ENCODE measurements around the gene APBA2.

Gene APBA2

DNA sequence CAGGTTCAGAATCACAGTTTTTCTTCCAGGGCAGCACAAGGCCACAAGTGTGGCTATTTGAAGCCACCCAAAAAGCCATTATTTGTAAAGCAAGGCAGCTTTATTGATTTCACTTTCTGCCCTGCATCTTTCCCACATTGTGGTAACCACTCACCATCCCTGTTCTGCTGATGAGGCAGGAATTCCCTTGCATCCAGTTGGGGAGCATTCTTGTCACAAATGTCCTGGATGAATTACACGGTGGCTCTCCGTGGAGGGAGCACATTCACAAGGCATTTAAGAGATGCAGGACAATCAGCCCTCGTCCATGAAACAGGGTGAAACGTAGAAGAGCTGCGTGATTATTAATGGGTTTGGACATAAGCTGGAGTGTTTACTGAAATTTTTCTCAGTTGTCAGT is 111.2 kb downstream of the APBA2 start:
- no peak for TF ChIP-seq CTCF (IDR thresholded peaks at IDR 0.05; ENCODE audit: low read depth, low read length)
- no peak for DNase-seq (ENCODE audit: extremely low read depth, low read depth)

DNA sequence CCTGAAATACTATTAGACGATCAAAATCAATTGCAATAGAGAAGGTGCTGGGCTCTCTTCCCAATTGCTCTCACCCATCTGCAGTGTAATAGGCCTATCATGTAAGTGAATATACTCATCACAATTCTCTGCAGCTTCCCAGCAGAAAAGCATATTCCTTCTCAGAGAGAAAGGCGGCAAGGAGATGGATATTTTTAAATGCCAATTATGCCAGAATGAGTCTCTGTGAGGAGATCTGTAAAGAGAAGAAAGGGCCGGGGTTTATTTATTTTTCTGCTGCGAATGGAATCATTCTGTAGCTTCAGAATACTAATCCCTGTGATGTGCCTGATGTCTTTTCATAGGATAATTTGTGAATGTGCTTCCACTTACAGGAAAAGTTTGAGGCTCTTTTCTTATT is 112.0 kb downstream of the APBA2 start:
- TF ChIP-seq CTCF (IDR thresholded peaks at IDR 0.05; ENCODE audit: low read depth, low read length), result no peak
- no peak for DNase-seq (ENCODE audit: extremely low read depth, low read depth)

- no peak for TF ChIP-seq CTCF (IDR thresholded peaks at IDR 0.05; ENCODE audit: low read depth, low read length)
- DNase-seq (ENCODE audit: extremely low read depth, low read depth), result no peak
Observed at GRCh38 chr15:28998511-28998910, 112.7 kb downstream of the APBA2 start.

- no peak for DNase-seq (ENCODE audit: extremely low read depth, low read depth)
- TF ChIP-seq CTCF (IDR thresholded peaks at IDR 0.05; ENCODE audit: low read depth, low read length), result no peak
Observed at GRCh38 chr15:29003191-29003839, 117.5 kb downstream of the APBA2 start.

DNA sequence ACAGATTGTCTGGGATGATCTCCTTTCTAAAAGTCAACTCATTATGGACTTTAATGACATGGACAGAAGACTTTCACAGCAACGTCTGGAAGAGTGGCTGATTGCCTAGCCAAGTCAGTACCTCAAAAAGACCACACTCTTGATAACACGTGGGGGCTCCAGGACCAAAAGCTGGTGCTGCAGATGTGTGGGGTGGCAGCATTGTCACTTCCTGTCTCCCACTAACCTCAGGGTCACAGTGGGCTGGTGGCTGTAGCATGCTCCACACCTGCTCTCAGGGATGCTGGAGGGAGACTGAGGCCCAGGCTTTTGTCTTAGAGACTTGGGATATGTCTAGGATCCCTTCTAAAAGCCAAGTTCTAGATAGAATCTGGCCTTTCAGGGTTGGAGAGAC is 118.1 kb downstream of the APBA2 start:
- no peak for DNase-seq (ENCODE audit: extremely low read depth, low read depth)
- TF ChIP-seq CTCF (IDR thresholded peaks at IDR 0.05; ENCODE audit: low read depth, low read length), result no peak

- no peak for TF ChIP-seq CTCF (IDR thresholded peaks at IDR 0.05; ENCODE audit: low read depth, low read length)
- DNase-seq (ENCODE audit: extremely low read depth, low read depth), result no peak
Observed at GRCh38 chr15:29005931-29006330, 120.2 kb downstream of the APBA2 start.

DNA sequence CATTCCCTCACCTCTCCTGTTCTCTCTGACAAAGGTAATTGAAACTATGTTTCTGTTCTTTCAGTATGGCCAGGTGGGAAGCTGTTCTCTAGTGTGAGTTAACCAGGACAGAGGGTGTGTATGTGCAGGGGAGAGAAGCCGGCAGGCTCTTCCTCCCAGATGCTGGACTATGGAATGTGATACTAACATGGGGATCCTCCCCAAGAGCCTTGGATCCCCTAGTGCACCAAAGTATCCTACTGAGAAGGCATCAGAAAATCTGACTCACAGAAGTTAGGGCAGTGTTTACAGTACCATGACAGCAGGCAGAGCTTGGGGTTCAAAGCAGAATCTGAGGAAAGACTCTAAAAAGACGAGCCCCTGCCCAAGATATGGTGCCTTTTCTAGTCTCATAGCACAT is 123.1 kb downstream of the APBA2 start:
- no peak for TF ChIP-seq CTCF (IDR thresholded peaks at IDR 0.05; ENCODE audit: low read depth, low read length)
- no peak for DNase-seq (ENCODE audit: extremely low read depth, low read depth)

Data from AG09319 (cell line).